ENCODE measurements around the gene SCARB1.
A peak's percentile ranks its signal among the peaks of the same experiment; 100 is the strongest.

Gene SCARB1

DNA sequence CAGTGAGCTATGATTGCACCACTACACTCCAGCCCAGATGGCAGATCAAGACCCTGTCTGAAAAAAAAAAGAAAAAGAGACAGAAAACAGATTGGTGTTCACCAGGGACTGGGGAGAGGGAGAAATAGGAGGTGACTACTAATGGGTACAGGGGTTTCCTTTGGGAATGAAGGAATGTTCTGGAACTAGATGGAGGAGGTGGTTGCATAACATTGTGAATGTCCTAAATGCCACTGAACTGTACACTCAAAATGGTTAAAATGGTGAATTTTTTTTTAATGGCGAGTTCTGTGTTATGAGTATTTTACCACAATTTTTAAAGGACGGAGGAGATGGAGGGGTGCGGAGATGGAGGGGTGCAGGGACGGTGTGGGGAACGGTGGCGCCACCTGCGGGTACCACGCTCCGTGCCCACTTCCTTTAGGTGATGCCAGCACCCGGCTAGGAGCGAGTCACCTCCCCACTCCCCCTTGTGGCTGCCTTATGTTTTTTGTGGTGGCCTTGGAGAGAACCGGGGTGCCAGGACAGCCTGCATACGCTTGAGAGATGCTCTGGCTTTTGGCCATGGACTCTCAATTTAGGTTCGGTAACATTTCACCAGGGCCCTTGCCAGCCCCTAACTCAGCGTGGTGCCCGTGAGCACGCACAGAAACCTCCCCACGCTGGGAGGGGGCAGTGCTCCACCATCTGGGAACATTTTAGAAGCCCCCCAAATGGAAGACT lies 34.7 kb upstream of the SCARB1 start:
- TF ChIP-seq CEBPB (IDR thresholded peaks at IDR 0.05) (no peak), RAD21 (IDR thresholded peaks at IDR 0.05; ENCODE audit: low read depth) (peak; percentile 35), MAX (IDR thresholded peaks at IDR 0.05) (no peak), ZBTB7A (IDR thresholded peaks at IDR 0.05; ENCODE audit: low read depth) (no peak)

DNA sequence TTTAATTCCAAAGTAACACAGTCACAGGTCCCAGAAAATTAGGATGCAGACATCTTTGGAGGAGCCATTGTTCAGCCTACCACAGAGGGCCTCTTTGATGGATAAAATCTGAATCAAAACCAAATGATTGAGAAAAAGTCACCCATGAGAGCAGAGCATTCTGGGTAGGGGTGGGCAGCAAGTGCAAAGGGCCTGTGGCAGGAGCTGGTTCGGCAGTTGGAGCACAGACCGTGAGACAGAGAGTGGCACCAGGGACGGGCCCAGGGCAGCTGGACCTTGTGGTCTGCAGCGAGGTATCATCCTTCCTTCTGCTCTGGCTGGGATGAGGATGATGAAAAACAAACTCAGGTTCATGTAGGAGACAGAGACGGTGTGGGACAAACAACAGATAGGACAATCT lies 32.8 kb upstream of the SCARB1 start:
- no peak for TF ChIP-seq TAF1 (IDR thresholded peaks at IDR 0.05; ENCODE audit: low read depth)
- TF ChIP-seq, protein P1, sequence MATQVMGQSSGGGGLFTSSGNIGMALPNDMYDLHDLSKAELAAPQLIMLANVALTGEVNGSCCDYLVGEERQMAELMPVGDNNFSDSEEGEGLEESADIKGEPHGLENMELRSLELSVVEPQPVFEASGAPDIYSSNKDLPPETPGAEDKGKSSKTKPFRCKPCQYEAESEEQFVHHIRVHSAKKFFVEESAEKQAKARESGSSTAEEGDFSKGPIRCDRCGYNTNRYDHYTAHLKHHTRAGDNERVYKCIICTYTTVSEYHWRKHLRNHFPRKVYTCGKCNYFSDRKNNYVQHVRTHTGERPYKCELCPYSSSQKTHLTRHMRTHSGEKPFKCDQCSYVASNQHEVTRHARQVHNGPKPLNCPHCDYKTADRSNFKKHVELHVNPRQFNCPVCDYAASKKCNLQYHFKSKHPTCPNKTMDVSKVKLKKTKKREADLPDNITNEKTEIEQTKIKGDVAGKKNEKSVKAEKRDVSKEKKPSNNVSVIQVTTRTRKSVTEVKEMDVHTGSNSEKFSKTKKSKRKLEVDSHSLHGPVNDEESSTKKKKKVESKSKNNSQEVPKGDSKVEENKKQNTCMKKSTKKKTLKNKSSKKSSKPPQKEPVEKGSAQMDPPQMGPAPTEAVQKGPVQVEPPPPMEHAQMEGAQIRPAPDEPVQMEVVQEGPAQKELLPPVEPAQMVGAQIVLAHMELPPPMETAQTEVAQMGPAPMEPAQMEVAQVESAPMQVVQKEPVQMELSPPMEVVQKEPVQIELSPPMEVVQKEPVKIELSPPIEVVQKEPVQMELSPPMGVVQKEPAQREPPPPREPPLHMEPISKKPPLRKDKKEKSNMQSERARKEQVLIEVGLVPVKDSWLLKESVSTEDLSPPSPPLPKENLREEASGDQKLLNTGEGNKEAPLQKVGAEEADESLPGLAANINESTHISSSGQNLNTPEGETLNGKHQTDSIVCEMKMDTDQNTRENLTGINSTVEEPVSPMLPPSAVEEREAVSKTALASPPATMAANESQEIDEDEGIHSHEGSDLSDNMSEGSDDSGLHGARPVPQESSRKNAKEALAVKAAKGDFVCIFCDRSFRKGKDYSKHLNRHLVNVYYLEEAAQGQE (IDR thresholded peaks at IDR 0.05; ENCODE audit: low read depth), result no peak
- TF ChIP-seq TCF12 (IDR thresholded peaks at IDR 0.05; ENCODE audit: low read depth), result no peak
- TF ChIP-seq MAX (IDR thresholded peaks at IDR 0.05), result no peak
- TF ChIP-seq NFIC (IDR thresholded peaks at IDR 0.05), result no peak
- TF ChIP-seq USF1 (IDR thresholded peaks at IDR 0.05), result no peak
- TF ChIP-seq YY1 (IDR thresholded peaks at IDR 0.05; ENCODE audit: low read depth), result no peak

DNA sequence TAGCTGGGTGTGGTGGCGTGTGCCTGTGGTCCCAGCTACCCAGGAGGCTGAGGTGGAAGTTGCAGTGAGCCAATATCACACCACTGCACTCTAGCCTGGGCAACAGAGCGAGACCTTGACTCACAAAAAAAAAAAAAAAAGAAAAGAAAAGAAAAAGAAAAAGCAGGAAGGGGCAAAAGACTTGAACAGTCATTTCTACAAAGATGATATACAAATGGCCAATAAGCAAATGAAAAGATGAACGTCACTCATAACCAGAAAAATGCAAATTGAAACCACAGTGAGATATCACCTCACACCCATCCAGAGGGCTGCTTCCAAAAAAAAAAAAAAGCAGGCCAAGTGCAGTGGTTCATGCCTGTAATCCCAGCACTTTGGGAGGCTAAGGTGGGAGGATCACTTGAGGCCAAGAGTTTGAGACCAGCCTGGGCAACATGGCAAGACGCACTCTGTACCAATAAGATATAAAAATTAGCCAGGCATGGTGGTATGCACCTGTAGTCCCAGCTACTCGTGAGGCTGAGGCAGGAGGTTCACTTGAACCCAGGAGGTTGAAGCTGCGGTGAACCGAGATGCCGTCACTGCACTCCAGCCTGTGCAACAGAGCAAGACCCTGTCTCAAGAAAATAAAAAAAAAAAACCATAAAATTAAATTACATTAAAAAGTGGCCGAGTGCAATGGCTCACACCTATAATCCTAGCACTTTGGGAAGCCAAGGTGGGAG lies 30.3 kb upstream of the SCARB1 start:
- TF ChIP-seq FOXM1 (IDR thresholded peaks at IDR 0.05; ENCODE audit: borderline replicate concordance, low read depth), result no peak

GRCh38 chr12:124888260-124888659 lies 24.6 kb upstream of the SCARB1 start:
- no peak for TF ChIP-seq NFIC (IDR thresholded peaks at IDR 0.05)
- no peak for TF ChIP-seq RAD21 (IDR thresholded peaks at IDR 0.05; ENCODE audit: low read depth)
- no peak for TF ChIP-seq TCF12 (IDR thresholded peaks at IDR 0.05; ENCODE audit: low read depth)
- no peak for TF ChIP-seq YY1 (IDR thresholded peaks at IDR 0.05; ENCODE audit: low read depth)
- no peak for TF ChIP-seq MAX (IDR thresholded peaks at IDR 0.05)
- no peak for TF ChIP-seq EGR1 (IDR thresholded peaks at IDR 0.05)
- TF ChIP-seq CREB1 (IDR thresholded peaks at IDR 0.05; ENCODE audit: low read depth), result no peak
- TF ChIP-seq TEAD4 (IDR thresholded peaks at IDR 0.05), result no peak
- no peak for TF ChIP-seq USF1 (IDR thresholded peaks at IDR 0.05)
- no peak for TF ChIP-seq ZBTB7A (IDR thresholded peaks at IDR 0.05; ENCODE audit: low read depth)
- TF ChIP-seq TAF1 (IDR thresholded peaks at IDR 0.05; ENCODE audit: low read depth), result no peak
- no peak for TF ChIP-seq FOXM1 (IDR thresholded peaks at IDR 0.05; ENCODE audit: borderline replicate concordance, low read depth)
- TF ChIP-seq CEBPB (IDR thresholded peaks at IDR 0.05), result no peak
- TF ChIP-seq EP300 (IDR thresholded peaks at IDR 0.05; ENCODE audit: borderline replicate concordance), result no peak
- TF ChIP-seq, protein P1 (IDR thresholded peaks at IDR 0.05; ENCODE audit: low read depth), result no peak

- TF ChIP-seq FOXM1 (IDR thresholded peaks at IDR 0.05; ENCODE audit: borderline replicate concordance, low read depth), result no peak
- TF ChIP-seq CEBPB (IDR thresholded peaks at IDR 0.05), result no peak
- no peak for TF ChIP-seq EP300 (IDR thresholded peaks at IDR 0.05; ENCODE audit: borderline replicate concordance)
These were observed 21.1 kb upstream of the SCARB1 start for GRCh38 chr12:124884587-124885438.

Measured in Ishikawa (cell line).